Loucy (cell line): Measurements from ENCODE around the gene BCAM.
"Not testable (repeated sequence)": the region's sequence is repeated elsewhere in the genome, so short reads cannot be mapped to it uniquely, and the experiment has no call there.

Source experiments
- H2AFZ ChIP-seq: fragments of 200-600 bp; sonication (generic); 2 replicates; pipeline ENCODE4 v1.6.0; 2016; ENCODE audit warnings: antibody characterized with exemption, mild to moderate bottlenecking, low read length, moderate library complexity
- H3F3A ChIP-seq: fragments of 200-600 bp; 2 replicates; pipeline ENCODE4 v1.6.0; 2016; ENCODE audit warnings: antibody characterized with exemption, low read depth, mild to moderate bottlenecking
- H3K27me3 ChIP-seq: fragments of 200-600 bp; sonication (generic); 2 replicates; pipeline ENCODE4 v1.6.1; 2014; ENCODE audit warnings: low read length, mild to moderate bottlenecking; ENCODE audit not compliant: insufficient read depth, poor library complexity, severe bottlenecking
- H3K36me3 ChIP-seq: fragments of 200-600 bp; sonication (generic); 2 replicates; pipeline ENCODE4 v1.6.1; 2016; ENCODE audit warnings: low read length; ENCODE audit not compliant: insufficient read depth
- H3K4me1 ChIP-seq: fragments of 200-600 bp; sonication (generic); 2 replicates; pipeline ENCODE4 v1.5.1; 2014; ENCODE audit warnings: low read length, mild to moderate bottlenecking; ENCODE audit not compliant: insufficient read depth, poor library complexity, severe bottlenecking
- H3K4me2 ChIP-seq: fragments of 200-600 bp; sonication (generic); 2 replicates; pipeline ENCODE4 v1.6.0; 2014; ENCODE audit warnings: antibody characterized with exemption, low read length, low read depth, mild to moderate bottlenecking; ENCODE audit not compliant: poor library complexity, severe bottlenecking
- H3K4me3 ChIP-seq: fragments of 200-600 bp; sonication (generic); 2 replicates; pipeline ENCODE4 v1.5.1; 2014; ENCODE audit warnings: low read length, mild to moderate bottlenecking, mixed read lengths; ENCODE audit not compliant: poor library complexity, severe bottlenecking
- H3K79me2 ChIP-seq: fragments of 200-600 bp; sonication (generic); 2 replicates; pipeline ENCODE4 v1.6.1; 2014; ENCODE audit warnings: low read length; ENCODE audit not compliant: insufficient read depth
- H3K9ac ChIP-seq: fragments of 200-600 bp; sonication (generic); 2 replicates; pipeline ENCODE4 v1.6.0; 2014; ENCODE audit warnings: mild to moderate bottlenecking, low read depth, low read length, moderate library complexity; ENCODE audit not compliant: poor library complexity, severe bottlenecking
- H3K9me2 ChIP-seq: fragments of 200-600 bp; sonication (generic); replicated peaks from 2 replicates; pipeline ENCODE4 v1.6.1; 2016; ENCODE audit warnings: low read depth, low read length, mixed read lengths
- H3K9me3 ChIP-seq: fragments of 200-600 bp; sonication (generic); 2 replicates; pipeline ENCODE4 v1.6.1; 2014; ENCODE audit warnings: mild to moderate bottlenecking, antibody characterized with exemption, low read length, low read depth; ENCODE audit not compliant: insufficient read depth
- H4K20me1 ChIP-seq: fragments of 200-600 bp; sonication (generic); 2 replicates; pipeline ENCODE4 v1.6.0; 2014; ENCODE audit warnings: antibody characterized with exemption, low read length, mild to moderate bottlenecking; ENCODE audit not compliant: insufficient read depth, poor library complexity, severe bottlenecking
- CTCF ChIP-seq: fragments of 200-600 bp; sonication (generic); conservative IDR thresholded peaks from 2 replicates; pipeline ENCODE4 v1.5.1; 2014; ENCODE audit warnings: mild to moderate bottlenecking, antibody characterized with exemption, low read length
- EZH2phosphoT487 ChIP-seq: fragments of 200-600 bp; IDR thresholded peaks from 2 replicates; pipeline ENCODE4 v1.6.1; 2018; ENCODE audit warnings: antibody characterized with exemption, mild to moderate bottlenecking, moderate library complexity, borderline replicate concordance

The BCAM gene

GRCh38 chr19:44777715-44778347 lies 31.1 kb upstream of the BCAM start, which contains the start of gene CBLC:
Gene CBLC, plus strand, starts transcription at chr19:44777890. Its CDS starts 42 bp downstream, at chr19:44777932.
- Histone ChIP-seq H3K27me3 (no peaks in the 10 kb centered on the region), H3K9ac (no peak within 1 kb of the TSS), H3K4me2 (no peak within 1 kb of the TSS), H3K79me2 (no peaks in the 10 kb centered on the region), H3F3A (no peaks in the 10 kb centered on the region), H3K4me1 (no peaks in the 10 kb centered on the region), H3K9me2 (no peaks in the 10 kb centered on the region), H4K20me1 (no peaks in the 10 kb centered on the region), H3K36me3 (no peaks in the 10 kb centered on the region), H2AFZ (no peak within 1 kb of the TSS), H3K9me3 (no peaks in the 10 kb centered on the region), H3K4me3 (no peak within 1 kb of the TSS)
- TF ChIP-seq CTCF (no peak), EZH2phosphoT487 (no peak)

GRCh38 chr19:44779150-44779549 lies 29.8 kb upstream of the BCAM start:
- Histone ChIP-seq H3K36me3 (no peaks in the 10 kb centered on the region), H3K9me3 (no peaks in the 10 kb centered on the region), H3K4me2 (no peak overlapping the region), H3F3A (no peaks in the 10 kb centered on the region), H3K9ac (no peak overlapping the region), H4K20me1 (no peaks in the 10 kb centered on the region), H2AFZ (no peak overlapping the region), H3K4me1 (no peaks in the 10 kb centered on the region), H3K9me2 (no peaks in the 10 kb centered on the region), H3K27me3 (no peaks in the 10 kb centered on the region), H3K4me3 (no peak overlapping the region), H3K79me2 (no peaks in the 10 kb centered on the region)
- TF ChIP-seq CTCF, result no peak

- H3K4me3 ChIP-seq, H3K9me3 ChIP-seq, H4K20me1 ChIP-seq, H3K27me3 ChIP-seq, H3K9ac ChIP-seq, H3K9me2 ChIP-seq, H3F3A ChIP-seq, H3K36me3 ChIP-seq, H3K79me2 ChIP-seq, H3K4me2 ChIP-seq, H3K4me1 ChIP-seq, H2AFZ ChIP-seq: not testable (repeated sequence)
Observed at GRCh38 chr19:44781694-44782093, 27.2 kb upstream of the BCAM start.

- Histone ChIP-seq H3K9me3 (no peaks in the 10 kb centered on the region), H3F3A (no peaks in the 10 kb centered on the region)
Observed at GRCh38 chr19:44782729-44783128, 26.2 kb upstream of the BCAM start.

More at GRCh38 chr19:44782729-44783128, 26.2 kb upstream of the BCAM start:
- no peak overlapping the region for H3K4me3 ChIP-seq
- no peak overlapping the region for H2AFZ ChIP-seq
- TF ChIP-seq CTCF, result 0 out of 2 replicates have a peak, but pooled peaks have one; percentile 21
- no peak for TF ChIP-seq EZH2phosphoT487
- H3K4me2 ChIP-seq, result no peak overlapping the region
- no peak overlapping the region for H3K9ac ChIP-seq
- H3K27me3 ChIP-seq, result no peaks in the 10 kb centered on the region
- no peaks in the 10 kb centered on the region for H3K36me3 ChIP-seq
- H3K4me1 ChIP-seq, result no peaks in the 10 kb centered on the region
- no peaks in the 10 kb centered on the region for H3K9me2 ChIP-seq
- no peaks in the 10 kb centered on the region for H3K79me2 ChIP-seq
- H4K20me1 ChIP-seq, result no peaks in the 10 kb centered on the region
